Measurements from ENCODE around the gene ENPP6.

Gene ENPP6

GRCh38 chr4:184188443-184189400 lies 29.0 kb downstream of the ENPP6 start:
- no peak for DNase-seq

GRCh38 chr4:184177271-184177670 lies 40.4 kb downstream of the ENPP6 start:
- no peak for DNase-seq

GRCh38 chr4:184174571-184175488 lies 42.8 kb downstream of the ENPP6 start:
- DNase-seq, result no peak

GRCh38 chr4:184171011-184171410 lies 46.7 kb downstream of the ENPP6 start:
- DNase-seq, result no peak

- no peak for DNase-seq
Observed at GRCh38 chr4:184169225-184169867, 48.3 kb downstream of the ENPP6 start.

- DNase-seq, result peak; percentile 6
Observed at GRCh38 chr4:184168406-184169019, 49.2 kb downstream of the ENPP6 start.

- DNase-seq, result no peak
Observed at GRCh38 chr4:184167576-184167975, 50.1 kb downstream of the ENPP6 start.

- DNase-seq, result no peak
Observed at GRCh38 chr4:184166736-184167135, 50.9 kb downstream of the ENPP6 start.

- DNase-seq, result no peak
Observed at GRCh38 chr4:184165291-184165690, 52.4 kb downstream of the ENPP6 start.

GRCh38 chr4:184163813-184164212 lies 53.9 kb downstream of the ENPP6 start:
- peak; percentile 10 for DNase-seq

- DNase-seq, result no peak
Observed at GRCh38 chr4:184162596-184162995, 55.1 kb downstream of the ENPP6 start.

GRCh38 chr4:184157322-184157721 lies 60.4 kb downstream of the ENPP6 start:
- DNase-seq, result no peak

- DNase-seq, result no peak
Observed at GRCh38 chr4:184156163-184156920, 61.3 kb downstream of the ENPP6 start.

GRCh38 chr4:184154199-184154598 lies 63.5 kb downstream of the ENPP6 start:
- no peak for DNase-seq

- no peak for DNase-seq
Observed at GRCh38 chr4:184153781-184154180, 63.9 kb downstream of the ENPP6 start.

- no peak for DNase-seq
Observed at GRCh38 chr4:184151988-184152485, 65.6 kb downstream of the ENPP6 start.

- DNase-seq, result no peak
Observed at GRCh38 chr4:184150102-184150839, 67.4 kb downstream of the ENPP6 start.

GRCh38 chr4:184148738-184149637 lies 68.7 kb downstream of the ENPP6 start:
- DNase-seq, result no peak

GRCh38 chr4:184147858-184148737 lies 69.6 kb downstream of the ENPP6 start:
- DNase-seq, result no peak

All from NK-92 treated with Interleukin-12 subunit alpha and Interleukin-12 subunit beta, amount 100 ng/mL, for 24 hours (cell line).